Endothelial cell of umbilical vein (primary cell): Measurements from ENCODE around the gene B3GAT1.

ENCODE experiments used
- EZH2 ChIP-seq: IDR thresholded peaks from 2 replicates; pipeline ENCODE4 v1.6.1; 2012; ENCODE audit warnings: borderline replicate concordance, low read depth, mild to moderate bottlenecking, moderate library complexity, low read length, inconsistent platforms; ENCODE audit not compliant: severe bottlenecking
- GATA2 ChIP-seq: IDR thresholded peaks from 2 replicates; pipeline ENCODE4 v1.7.0; 2011; ENCODE audit warnings: low read depth, mild to moderate bottlenecking, moderate library complexity, mixed read lengths, low read length; ENCODE audit not compliant: insufficient read length, insufficient read depth
- JUN ChIP-seq: IDR thresholded peaks from 2 replicates; pipeline ENCODE4 v1.6.1; 2011; ENCODE audit warnings: borderline replicate concordance, low read depth; ENCODE audit not compliant: insufficient read length, insufficient read depth
- POLR2A ChIP-seq: IDR thresholded peaks from 2 replicates; pipeline ENCODE4 v1.6.1; 2012; ENCODE audit warnings: low read depth, mild to moderate bottlenecking, control low read depth, low read length
- POLR2AphosphoS5 ChIP-seq: IDR thresholded peaks from 2 replicates; pipeline ENCODE4 v1.6.1; 2012; ENCODE audit warnings: low read depth, mild to moderate bottlenecking, control low read depth, low read length, moderate library complexity; ENCODE audit not compliant: insufficient read depth
- TF ChIP-seq, protein P1 (sequence below): IDR thresholded peaks from 2 replicates; pipeline ENCODE4 v1.6.1; 2011; ENCODE audit not compliant: insufficient read depth, insufficient read length
- TF ChIP-seq, protein P2 (sequence below), 2 donors: IDR thresholded peaks; 1 replicate in 1 of 2; 2 replicates in 1 of 2; pipeline ENCODE4 v1.5.1; 2011; ENCODE audit warnings: low read length in 2 of 2, mild to moderate bottlenecking in 2 of 2, moderate library complexity in 2 of 2, control low read depth in 1 of 2, inconsistent platforms in 1 of 2, low read depth in 1 of 2; ENCODE audit not compliant: insufficient read depth in 1 of 2; ENCODE audit errors: extremely low read depth in 1 of 2

DNA sequence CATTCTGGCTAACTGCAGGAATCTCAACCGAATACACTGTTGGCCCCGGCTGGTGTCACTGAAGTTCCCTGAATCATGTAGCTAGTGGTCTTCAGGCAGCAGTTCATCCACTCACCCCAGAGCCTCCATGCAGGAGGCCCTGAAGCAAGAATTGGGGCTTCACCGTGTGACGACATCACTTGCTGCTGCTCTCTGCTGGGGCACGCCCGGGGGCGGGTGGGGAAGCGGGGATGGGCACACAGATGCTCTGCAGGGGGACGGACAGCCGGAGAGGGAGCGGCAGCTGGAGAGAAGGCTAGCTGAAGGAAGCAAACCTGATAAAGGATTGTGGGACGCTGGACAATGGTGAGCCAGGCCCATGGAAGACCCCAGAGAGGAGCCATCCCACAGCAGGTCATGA lies 17.0 kb downstream of the B3GAT1 start:
- TF ChIP-seq, protein P1, sequence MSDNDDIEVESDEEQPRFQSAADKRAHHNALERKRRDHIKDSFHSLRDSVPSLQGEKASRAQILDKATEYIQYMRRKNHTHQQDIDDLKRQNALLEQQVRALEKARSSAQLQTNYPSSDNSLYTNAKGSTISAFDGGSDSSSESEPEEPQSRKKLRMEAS: no peak
- TF ChIP-seq, protein P2, sequence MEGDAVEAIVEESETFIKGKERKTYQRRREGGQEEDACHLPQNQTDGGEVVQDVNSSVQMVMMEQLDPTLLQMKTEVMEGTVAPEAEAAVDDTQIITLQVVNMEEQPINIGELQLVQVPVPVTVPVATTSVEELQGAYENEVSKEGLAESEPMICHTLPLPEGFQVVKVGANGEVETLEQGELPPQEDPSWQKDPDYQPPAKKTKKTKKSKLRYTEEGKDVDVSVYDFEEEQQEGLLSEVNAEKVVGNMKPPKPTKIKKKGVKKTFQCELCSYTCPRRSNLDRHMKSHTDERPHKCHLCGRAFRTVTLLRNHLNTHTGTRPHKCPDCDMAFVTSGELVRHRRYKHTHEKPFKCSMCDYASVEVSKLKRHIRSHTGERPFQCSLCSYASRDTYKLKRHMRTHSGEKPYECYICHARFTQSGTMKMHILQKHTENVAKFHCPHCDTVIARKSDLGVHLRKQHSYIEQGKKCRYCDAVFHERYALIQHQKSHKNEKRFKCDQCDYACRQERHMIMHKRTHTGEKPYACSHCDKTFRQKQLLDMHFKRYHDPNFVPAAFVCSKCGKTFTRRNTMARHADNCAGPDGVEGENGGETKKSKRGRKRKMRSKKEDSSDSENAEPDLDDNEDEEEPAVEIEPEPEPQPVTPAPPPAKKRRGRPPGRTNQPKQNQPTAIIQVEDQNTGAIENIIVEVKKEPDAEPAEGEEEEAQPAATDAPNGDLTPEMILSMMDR (IDR thresholded peaks at IDR 0.05; ENCODE audit: extremely low read depth in 1 of 2, insufficient read depth in 1 of 2, low read depth in 1 of 2, low read length in 2 of 2): no peak
- TF ChIP-seq JUN (no peak), POLR2AphosphoS5 (no peak), POLR2A (no peak), GATA2 (no peak), EZH2 (no peak)
